Lung microvascular endothelial cell (primary cell): ENCODE measurements around the gene P3R3URF. TPM values are rescaled to one million over a fixed set of nuclear protein-coding genes. Genes with fewer than 3 reads are reported as not detected.
A peak's percentile ranks its signal among the peaks of the same experiment; 100 is the strongest.

Experiments used
- DNase-seq, 2 donors: peaks; one replicate each; pipeline versions ENCODE4 v3.0.0 to v3.0.0-alpha.2; 2010; ENCODE audit warnings: low read depth in 2 of 2
- total RNA-seq: library from RNA; depleted of rRNA; stranded (reverse); fragments of >200 nt; gene quantifications from 2 replicates; pipeline ENCODE4 v1.2.1, GENCODE V29; 2014

P3R3URF gene
- total RNA-seq, 1 donor from 2014 or later = not detected

DNA sequence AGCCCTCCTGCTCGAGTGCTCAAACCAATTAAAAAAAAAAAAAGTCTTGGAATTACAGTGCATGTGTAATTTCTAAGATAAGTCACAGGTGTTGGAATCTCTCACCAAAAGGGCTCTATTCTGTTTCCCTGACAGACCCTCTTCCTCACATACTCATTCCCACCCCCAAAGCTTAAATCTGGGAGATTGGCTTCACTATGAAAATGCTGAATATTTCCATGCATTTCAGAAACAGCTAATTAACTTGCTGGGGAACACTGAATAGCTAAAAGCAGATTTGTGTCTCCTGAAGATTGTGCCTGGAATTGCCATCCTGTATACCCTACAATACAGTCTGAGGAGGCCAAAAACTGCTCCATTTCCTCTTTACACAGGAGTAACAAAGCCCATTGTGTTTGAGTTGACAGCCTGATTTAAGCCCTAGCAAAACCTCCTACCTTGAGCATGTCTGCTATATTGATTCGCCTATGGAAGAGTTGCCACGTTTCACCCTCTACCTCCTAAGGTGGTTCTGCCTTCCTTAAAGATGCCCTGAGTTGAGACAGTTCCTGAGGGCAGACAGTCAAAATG lies 42.4 kb downstream of the P3R3URF start:
- peak; percentile 18 to 36 for DNase-seq

- DNase-seq = no peak
These were observed 43.1 kb downstream of the P3R3URF start for GRCh38 chr1:46133181-46133658.

- peak; percentile 98 to 100 for DNase-seq
These were observed 43.6 kb downstream of the P3R3URF start, which contains the start of gene PIK3R3 for GRCh38 chr1:46132529-46133180. Gene PIK3R3, minus strand, starts transcription at chr1:46132629. Its CDS starts 677 bp downstream, at chr1:46131952.

DNA sequence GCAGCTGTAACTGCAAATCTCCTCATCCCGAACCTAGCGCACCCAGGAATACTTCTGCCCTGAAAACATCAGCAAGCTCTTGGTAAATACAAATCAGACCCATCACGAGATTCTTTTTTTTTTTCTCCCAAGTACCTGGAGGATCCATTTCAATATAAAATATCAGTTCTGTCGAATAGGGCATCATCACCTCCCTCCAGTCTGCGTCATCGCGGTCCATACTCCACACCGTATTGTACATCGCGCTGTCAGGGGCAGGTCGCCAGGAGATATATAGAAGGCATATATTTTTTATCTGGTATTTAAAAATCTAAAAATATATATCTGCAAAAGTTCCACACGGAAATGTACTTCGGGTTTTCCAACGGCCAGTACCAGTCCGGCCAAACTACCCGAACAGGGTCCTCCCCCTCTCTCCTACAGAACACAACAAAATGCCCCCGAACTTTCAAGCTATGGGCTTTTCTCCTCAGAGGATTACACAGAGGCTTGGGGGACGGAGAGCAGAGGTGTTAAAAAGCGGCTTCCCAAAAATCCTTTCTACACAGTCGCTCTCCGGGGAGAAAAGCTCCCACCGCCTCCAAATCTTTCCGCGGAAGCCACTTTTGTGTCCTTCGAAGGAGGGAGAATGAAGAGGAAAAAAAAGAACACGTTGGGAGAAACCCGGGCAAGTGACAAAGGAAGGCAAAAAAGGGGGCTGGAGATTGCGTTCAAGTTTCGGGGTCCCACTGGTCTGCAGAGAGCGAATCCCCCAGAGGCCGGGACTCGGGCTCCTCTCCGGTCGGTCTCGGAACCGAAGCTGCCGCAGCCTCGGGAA lies 44.4 kb downstream of the P3R3URF start:
- peak; percentile 41 to 52 for DNase-seq

DNA sequence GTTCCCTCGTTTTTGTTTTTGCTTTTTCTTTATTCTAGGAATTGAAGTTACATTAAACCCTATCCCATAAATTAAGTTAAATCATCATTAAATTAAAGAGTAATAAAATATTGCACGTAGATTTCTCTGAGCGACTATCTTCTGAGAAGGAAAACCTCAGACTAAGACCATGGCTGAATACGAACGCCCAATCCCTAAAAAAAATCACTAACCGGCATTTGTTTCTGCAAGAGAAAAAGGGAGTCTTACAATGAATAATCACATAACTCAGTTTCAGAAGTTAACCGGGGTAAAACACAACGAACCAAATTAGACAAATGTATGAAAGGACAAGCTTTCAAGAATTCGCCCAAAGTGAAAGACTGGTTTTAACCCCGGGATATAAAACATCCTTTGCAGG lies 45.2 kb downstream of the P3R3URF start:
- DNase-seq = peak in 1 of 2 donors; percentile 28

GRCh38 chr1:46130606-46131005 lies 45.7 kb downstream of the P3R3URF start:
- peak in 1 of 2 donors; percentile 4 for DNase-seq

GRCh38 chr1:46130121-46130520 lies 46.2 kb downstream of the P3R3URF start:
- DNase-seq = peak; percentile 15 to 28

DNA sequence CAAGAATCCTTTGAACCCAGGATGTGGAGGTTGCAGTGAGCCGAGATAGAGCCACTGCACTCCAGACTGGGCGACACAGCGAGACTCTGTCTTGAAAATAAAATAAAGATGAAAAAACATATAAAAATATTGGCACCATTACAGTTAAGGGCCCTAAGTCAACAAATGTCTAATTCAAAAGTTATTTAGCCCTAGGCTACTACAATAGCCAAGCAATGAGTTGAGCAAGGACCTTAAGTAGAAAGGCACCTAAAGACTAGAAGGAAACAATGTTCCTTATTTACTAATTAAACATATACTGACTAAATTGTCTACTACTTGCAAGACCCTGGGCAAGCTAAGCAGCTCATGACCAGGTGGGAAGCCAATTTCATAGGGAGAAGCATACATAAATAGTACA lies 47.9 kb downstream of the P3R3URF start:
- no peak for DNase-seq

Other genes starting within 250 kb of the P3R3URF start
- gene PIK3R3, start 43.9 kb downstream of the P3R3URF start, total RNA-seq = 11.7 and 16.6 TPM in 2 replicates
- 0.22 TPM in 1 of 2 replicates, not detected in the other for gene TSPAN1, start 1.4 kb downstream of the P3R3URF start, total RNA-seq
- gene POMGNT1, start 21.9 kb upstream of the P3R3URF start, total RNA-seq = 24.6 and 40.5 TPM in 2 replicates
- gene LURAP1, start 26.8 kb upstream of the P3R3URF start, total RNA-seq = 0.60 and 1.3 TPM in 2 replicates
- 0.79 and 2.2 TPM in 2 replicates for gene RAD54L, start 71.3 kb upstream of the P3R3URF start, total RNA-seq
- gene LRRC41, start 127.1 kb upstream of the P3R3URF start, total RNA-seq = 43.4 and 45.0 TPM in 2 replicates
- gene UQCRH, start 127.2 kb upstream of the P3R3URF start, total RNA-seq = 274 and 399 TPM in 2 replicates
- gene NSUN4, start 164.3 kb upstream of the P3R3URF start, total RNA-seq = 12.2 and 16.3 TPM in 2 replicates
- 0.44 and 1.6 TPM in 2 replicates for gene FAAH, start 217.8 kb upstream of the P3R3URF start, total RNA-seq